ENCODE measurements around the gene PLCH1. TPM values are rescaled to one million over a fixed set of nuclear protein-coding genes. Genes with fewer than 3 reads are reported as not detected.

The PLCH1 gene
- total RNA-seq, 1 experiment from 2014 or later = 8.9 TPM

GRCh38 chr3:155370764-155371503 is 373.9 kb downstream of the PLCH1 start (continued):
- no peak for TF ChIP-seq PREB (CRISPR knock-in tag; IDR thresholded peaks at IDR 0.05; ENCODE audit: borderline replicate concordance)
- no peak for TF ChIP-seq JAZF1 (CRISPR knock-in tag; IDR thresholded peaks at IDR 0.05)
- no peak for TF ChIP-seq ZNF281 (CRISPR knock-in tag; IDR thresholded peaks at IDR 0.05)
- no peak for TF ChIP-seq RELA (CRISPR knock-in tag; IDR thresholded peaks at IDR 0.05; ENCODE audit: borderline replicate concordance)
- no peak for TF ChIP-seq ZNF232 (CRISPR knock-in tag; IDR thresholded peaks at IDR 0.05)
- no peak for TF ChIP-seq GABPB1 (CRISPR knock-in tag; IDR thresholded peaks at IDR 0.05)
- TF ChIP-seq JUN (CRISPR knock-in tag; IDR thresholded peaks at IDR 0.05) = no peak

DNA sequence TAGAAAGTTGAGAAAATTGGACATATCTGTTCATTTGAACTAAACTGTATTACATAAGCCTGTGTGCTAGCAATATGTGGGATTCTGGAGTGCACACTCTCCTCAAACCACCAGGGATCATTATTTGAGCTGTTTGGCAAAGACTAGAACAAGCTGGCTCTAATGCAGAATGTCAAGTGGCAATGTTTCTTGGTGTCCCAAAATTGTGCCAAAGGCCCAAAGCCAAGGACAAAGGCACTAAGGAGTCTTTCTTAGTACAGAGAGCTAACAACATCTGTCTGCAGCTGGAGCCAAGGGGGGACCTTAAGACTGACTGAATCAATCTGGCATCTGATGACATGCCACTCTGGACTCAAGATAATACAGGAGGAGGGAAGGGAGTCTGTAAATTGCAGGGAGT is 374.7 kb downstream of the PLCH1 start:
- POLR2A ChIA-PET = no interaction called here
- Mint-ChIP-seq H3K4me1 (peaks cover 68% of the 10 kb centered on the region), H3K27ac (no peak overlapping the region), H3K27me3 (ENCODE audit: low read depth) (peaks cover 46% of the 10 kb centered on the region), H3K9me3 (peaks cover 3% of the 10 kb centered on the region), H3K36me3 (peaks cover 3% of the 10 kb centered on the region), H3K4me3 (no peak overlapping the region)
- ATAC-seq = no peak; the same call in 1 of the 2 replicates
- CTCF ChIA-PET = interaction anchor here (1.1 to 1.8 kb wide), 2 partner anchors 12 to 436 kb away, joined by 3 to 6 read pairs; partner anchors contain the start of gene C3orf33
- TF ChIP-seq GRHL2 (CRISPR knock-in tag; IDR thresholded peaks at IDR 0.05; ENCODE audit: insufficient replicate concordance, severe bottlenecking) = no peak
- TF ChIP-seq SOX15 (CRISPR knock-in tag; IDR thresholded peaks at IDR 0.05) = no peak
- TF ChIP-seq, protein P1, sequence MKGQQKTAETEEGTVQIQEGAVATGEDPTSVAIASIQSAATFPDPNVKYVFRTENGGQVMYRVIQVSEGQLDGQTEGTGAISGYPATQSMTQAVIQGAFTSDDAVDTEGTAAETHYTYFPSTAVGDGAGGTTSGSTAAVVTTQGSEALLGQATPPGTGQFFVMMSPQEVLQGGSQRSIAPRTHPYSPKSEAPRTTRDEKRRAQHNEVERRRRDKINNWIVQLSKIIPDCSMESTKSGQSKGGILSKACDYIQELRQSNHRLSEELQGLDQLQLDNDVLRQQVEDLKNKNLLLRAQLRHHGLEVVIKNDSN (CRISPR knock-in tag; IDR thresholded peaks at IDR 0.05) = no peak
- no peak for TF ChIP-seq MLX (CRISPR knock-in tag; IDR thresholded peaks at IDR 0.05)
- DNase-seq (ENCODE audit: low spot score) = no peak

DNA sequence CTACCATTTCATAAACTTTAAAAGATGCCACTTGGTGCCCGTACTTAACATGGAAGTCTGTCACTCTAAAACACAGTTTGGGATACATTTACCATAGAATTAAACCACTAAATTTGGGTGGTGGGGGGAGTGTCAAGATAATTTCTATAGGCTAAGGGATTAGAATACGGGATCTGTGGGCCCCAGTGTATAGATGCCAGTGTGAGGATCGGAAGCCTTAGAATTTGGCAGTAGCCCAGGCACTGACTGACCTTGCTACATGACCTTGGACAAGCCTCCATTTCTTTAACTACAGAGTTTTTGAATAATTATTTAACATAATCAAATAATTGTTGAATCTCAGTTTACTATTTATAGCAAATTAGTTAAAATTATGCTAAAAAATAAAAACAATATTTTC is 375.1 kb downstream of the PLCH1 start:
- Mint-ChIP-seq H3K4me1 (peaks cover 73% of the 10 kb centered on the region), H3K4me3 (peak overlapping the region; percentile 14; the same call in 1 of the 2 replicates), H3K27me3 (ENCODE audit: low read depth) (peaks cover 47% of the 10 kb centered on the region), H3K36me3 (peaks cover 8% of the 10 kb centered on the region), H3K27ac (no peak overlapping the region), H3K9me3 (peaks cover 7% of the 10 kb centered on the region)
- POLR2A ChIA-PET = no interaction called here
- DNase-seq (ENCODE audit: low spot score) (no peak), ATAC-seq (peak; percentile 42)
- CTCF ChIA-PET = interaction anchor here (1.1 to 1.8 kb wide), 2 partner anchors 13 to 436 kb away, joined by 3 to 6 read pairs; partner anchors contain the start of gene C3orf33
- TF ChIP-seq ARID4B (CRISPR knock-in tag; IDR thresholded peaks at IDR 0.05; ENCODE audit: borderline replicate concordance) (no peak), MXD4 (CRISPR knock-in tag; IDR thresholded peaks at IDR 0.05; ENCODE audit: borderline replicate concordance) (no peak), CREM (CRISPR knock-in tag; IDR thresholded peaks at IDR 0.05) (no peak), ATF1 (CRISPR knock-in tag; IDR thresholded peaks at IDR 0.05) (no peak), ATF3 (CRISPR knock-in tag; conservative IDR thresholded peaks at IDR 0.05) (no peak), FOXJ3 (CRISPR knock-in tag; IDR thresholded peaks at IDR 0.05; ENCODE audit: borderline replicate concordance) (no peak), GTF2I (CRISPR knock-in tag; conservative IDR thresholded peaks at IDR 0.05) (no peak), JAZF1 (CRISPR knock-in tag; IDR thresholded peaks at IDR 0.05) (no peak), FOXK1 (CRISPR knock-in tag; IDR thresholded peaks at IDR 0.05) (no peak), ZNF671 (CRISPR knock-in tag; IDR thresholded peaks at IDR 0.05) (no peak), SP1 (CRISPR knock-in tag; conservative IDR thresholded peaks at IDR 0.05) (no peak)
- TF ChIP-seq, protein P2, sequence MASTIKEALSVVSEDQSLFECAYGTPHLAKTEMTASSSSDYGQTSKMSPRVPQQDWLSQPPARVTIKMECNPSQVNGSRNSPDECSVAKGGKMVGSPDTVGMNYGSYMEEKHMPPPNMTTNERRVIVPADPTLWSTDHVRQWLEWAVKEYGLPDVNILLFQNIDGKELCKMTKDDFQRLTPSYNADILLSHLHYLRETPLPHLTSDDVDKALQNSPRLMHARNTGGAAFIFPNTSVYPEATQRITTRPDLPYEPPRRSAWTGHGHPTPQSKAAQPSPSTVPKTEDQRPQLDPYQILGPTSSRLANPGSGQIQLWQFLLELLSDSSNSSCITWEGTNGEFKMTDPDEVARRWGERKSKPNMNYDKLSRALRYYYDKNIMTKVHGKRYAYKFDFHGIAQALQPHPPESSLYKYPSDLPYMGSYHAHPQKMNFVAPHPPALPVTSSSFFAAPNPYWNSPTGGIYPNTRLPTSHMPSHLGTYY (CRISPR knock-in tag; IDR thresholded peaks at IDR 0.05) = no peak
